Mammary epithelial cell (primary cell): ENCODE data around the gene GLO1.

ENCODE experiments used
- EZH2 ChIP-seq: IDR thresholded peaks from 2 replicates; pipeline ENCODE4 v1.6.1; 2012; ENCODE audit warnings: low read length, inconsistent platforms, borderline replicate concordance
- TF ChIP-seq, protein P1 (sequence below), 2 donors: IDR thresholded peaks in 1 of 2; conservative IDR thresholded peaks in 1 of 2; 2 replicates each; pipeline ENCODE4 v1.5.1; 2011 to 2012; ENCODE audit warnings: inconsistent platforms in 2 of 2, low read length in 2 of 2, mild to moderate bottlenecking in 2 of 2, control low read depth in 1 of 2, low read depth in 1 of 2; ENCODE audit not compliant: insufficient read depth in 1 of 2; ENCODE audit errors: extremely low read depth in 1 of 2

DNA sequence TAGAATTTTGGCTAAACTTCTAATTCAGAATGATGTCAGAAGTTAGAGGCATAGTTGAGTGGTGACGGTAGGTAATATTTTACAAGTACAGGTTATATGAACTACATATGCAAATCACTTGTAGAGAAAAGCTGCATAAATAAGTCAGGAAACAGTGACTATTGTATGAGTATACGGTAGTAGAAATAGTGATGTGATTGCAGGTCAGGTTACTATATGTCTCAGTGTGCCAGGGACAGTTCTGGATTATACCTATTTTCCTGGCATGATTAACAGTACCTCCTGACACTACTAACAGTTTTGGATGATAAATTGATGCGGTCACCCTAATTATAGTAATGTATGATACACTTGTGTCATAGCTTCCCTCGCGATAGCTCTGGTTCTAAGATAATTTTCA, 21.4 kb upstream of the GLO1 start:
- no peak for TF ChIP-seq EZH2
- TF ChIP-seq, protein P1, sequence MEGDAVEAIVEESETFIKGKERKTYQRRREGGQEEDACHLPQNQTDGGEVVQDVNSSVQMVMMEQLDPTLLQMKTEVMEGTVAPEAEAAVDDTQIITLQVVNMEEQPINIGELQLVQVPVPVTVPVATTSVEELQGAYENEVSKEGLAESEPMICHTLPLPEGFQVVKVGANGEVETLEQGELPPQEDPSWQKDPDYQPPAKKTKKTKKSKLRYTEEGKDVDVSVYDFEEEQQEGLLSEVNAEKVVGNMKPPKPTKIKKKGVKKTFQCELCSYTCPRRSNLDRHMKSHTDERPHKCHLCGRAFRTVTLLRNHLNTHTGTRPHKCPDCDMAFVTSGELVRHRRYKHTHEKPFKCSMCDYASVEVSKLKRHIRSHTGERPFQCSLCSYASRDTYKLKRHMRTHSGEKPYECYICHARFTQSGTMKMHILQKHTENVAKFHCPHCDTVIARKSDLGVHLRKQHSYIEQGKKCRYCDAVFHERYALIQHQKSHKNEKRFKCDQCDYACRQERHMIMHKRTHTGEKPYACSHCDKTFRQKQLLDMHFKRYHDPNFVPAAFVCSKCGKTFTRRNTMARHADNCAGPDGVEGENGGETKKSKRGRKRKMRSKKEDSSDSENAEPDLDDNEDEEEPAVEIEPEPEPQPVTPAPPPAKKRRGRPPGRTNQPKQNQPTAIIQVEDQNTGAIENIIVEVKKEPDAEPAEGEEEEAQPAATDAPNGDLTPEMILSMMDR (conservative IDR thresholded peaks at IDR 0.05 in 1 of 2, IDR thresholded peaks at IDR 0.05 in 1 of 2; ENCODE audit: extremely low read depth in 1 of 2, insufficient read depth in 1 of 2, low read depth in 1 of 2, low read length in 2 of 2), result no peak
